Stimulated activated CD4-positive, alpha-beta T cell treated with anti-CD3 and anti-CD28 coated beads, Interleukin-1b, Interleukin-23, amount 100 ng/mL, for 48 hours (primary cell): ENCODE results near the gene PLCH2.

ENCODE experiments used
- DNase-seq: peaks from one replicate; pipeline ENCODE4 v3.0.0-alpha.2; 2020

The PLCH2 gene

GRCh38 chr1:2460996-2461751 is 14.9 kb upstream of the PLCH2 start:
- DNase-seq = no peak

- DNase-seq = no peak
Observed at GRCh38 chr1:2462819-2463218, 13.3 kb upstream of the PLCH2 start.

- no peak for DNase-seq
Observed at GRCh38 chr1:2463396-2463795, 12.7 kb upstream of the PLCH2 start.

- no peak for DNase-seq
Observed at GRCh38 chr1:2465371-2466269, 10.5 kb upstream of the PLCH2 start.

GRCh38 chr1:2466270-2466665 is 9.8 kb upstream of the PLCH2 start:
- no peak for DNase-seq

- no peak for DNase-seq
Observed at GRCh38 chr1:2466958-2467554, 9.0 kb upstream of the PLCH2 start.

- DNase-seq = peak; percentile 13
Observed at GRCh38 chr1:2468041-2468472, 8.0 kb upstream of the PLCH2 start.

- no peak for DNase-seq
Observed at GRCh38 chr1:2468540-2468939, 7.5 kb upstream of the PLCH2 start.

- no peak for DNase-seq
Observed at GRCh38 chr1:2469103-2469940, 6.8 kb upstream of the PLCH2 start.

- no peak for DNase-seq
Observed at GRCh38 chr1:2470290-2471158, 5.6 kb upstream of the PLCH2 start.

GRCh38 chr1:2471159-2471471 is 5.0 kb upstream of the PLCH2 start:
- DNase-seq = no peak

GRCh38 chr1:2471587-2472001 is 4.5 kb upstream of the PLCH2 start:
- no peak for DNase-seq

GRCh38 chr1:2472109-2472508 is 4.0 kb upstream of the PLCH2 start:
- no peak for DNase-seq

- no peak for DNase-seq
Observed at GRCh38 chr1:2472561-2473177, 3.4 kb upstream of the PLCH2 start.

- DNase-seq = no peak
Observed at GRCh38 chr1:2473198-2473597, 2.9 kb upstream of the PLCH2 start.

- no peak for DNase-seq
Observed at GRCh38 chr1:2474104-2474844, 1.8 kb upstream of the PLCH2 start.

GRCh38 chr1:2474933-2475371 is 1.1 kb upstream of the PLCH2 start:
- DNase-seq = no peak

GRCh38 chr1:2475571-2475970 is 518 bp upstream of the PLCH2 start:
- no peak for DNase-seq

- no peak for DNase-seq
Observed at GRCh38 chr1:2477309-2477708, 1.2 kb downstream of the PLCH2 start.

GRCh38 chr1:2477791-2478499 is 1.9 kb downstream of the PLCH2 start:
- DNase-seq = no peak
